Naive thymus-derived CD4-positive, alpha-beta T cell (primary cell): ENCODE results near the gene PLEKHA7. TPM values are rescaled to one million over a fixed set of nuclear protein-coding genes. Genes with fewer than 3 reads are reported as not detected.

ENCODE experiments used
- ATAC-seq: fragments of 150-1000 bp; cut with Tn5 transposase; 2 replicates; pipeline ENCODE4 v1.10.0; 2021; ENCODE audit warnings: mild to moderate bottlenecking, moderate library complexity
- CTCF ChIA-PET: fragments of 350-600 bp; sonication (Branson Sonifier 250); formaldehyde crosslinking; loops from one replicate; lab custom pipeline; 2021; ENCODE audit warnings: antibody characterized with exemption; lab: Charles Lee
- POLR2A ChIA-PET: fragments of 350-600 bp; sonication (Branson Sonifier 250); formaldehyde crosslinking; loops from one replicate; lab custom pipeline; 2021; ENCODE audit warnings: antibody characterized with exemption, inconsistent platforms; lab: Charles Lee
- DNase-seq, 9 donors: peaks; one replicate each; pipeline versions ENCODE4 v3.0.0 to v3.0.0-alpha.2; 2020 to 2022; ENCODE audit warnings: mixed read lengths in 1 of 9
- H3K27ac ChIP-seq: one replicate; pipeline ENCODE4 v1.7.0; 2013; ENCODE audit warnings: mild to moderate bottlenecking, low read depth, low read length, moderate library complexity
- H3K27me3 ChIP-seq, 2 donors: one replicate each; pipeline ENCODE4 v1.7.0; 2013; ENCODE audit warnings: low read length in 2 of 2, mild to moderate bottlenecking in 2 of 2, moderate library complexity in 2 of 2; ENCODE audit not compliant: control insufficient read depth in 2 of 2, insufficient read depth in 2 of 2
- H3K36me3 ChIP-seq, 3 experiments: 1 replicate in 2 of 3; 2 replicates in 1 of 3; pipeline ENCODE4 v1.7.0; 2013; ENCODE audit warnings: low read length in 3 of 3, mild to moderate bottlenecking in 3 of 3, moderate library complexity in 1 of 3; ENCODE audit not compliant: insufficient read depth in 3 of 3, control insufficient read depth in 2 of 3
- H3K4me1 ChIP-seq, 2 donors: one replicate each; pipeline ENCODE4 v1.7.0; 2013; ENCODE audit warnings: low read length in 2 of 2, mild to moderate bottlenecking in 2 of 2, moderate library complexity in 1 of 2; ENCODE audit not compliant: control insufficient read depth in 2 of 2, insufficient read depth in 2 of 2
- H3K4me3 ChIP-seq: 2 replicates; pipeline ENCODE4 v1.7.0; 2013; ENCODE audit warnings: mild to moderate bottlenecking, low read length
- H3K9me3 ChIP-seq, 3 experiments: 1 replicate in 2 of 3; 2 replicates in 1 of 3; pipeline ENCODE4 v1.7.0; 2013; ENCODE audit warnings: low read length in 3 of 3; ENCODE audit not compliant: control insufficient read depth in 2 of 3
- H3K27ac Mint-ChIP-seq, 9 donors: one replicate each; pipeline ENCODE4 v1.8.0; 2020 to 2022; ENCODE audit warnings: mixed read lengths in 9 of 9, mild to moderate bottlenecking in 8 of 9, moderate library complexity in 5 of 9, inconsistent platforms in 2 of 9
- H3K27me3 Mint-ChIP-seq, 5 donors: one replicate each; pipeline ENCODE4 v1.8.0; 2021 to 2022; ENCODE audit warnings: mixed read lengths in 5 of 5, mild to moderate bottlenecking in 1 of 5
- H3K36me3 Mint-ChIP-seq, 5 donors: one replicate each; pipeline ENCODE4 v1.8.0; 2020 to 2022; ENCODE audit warnings: mixed read lengths in 5 of 5, mild to moderate bottlenecking in 3 of 5, inconsistent platforms in 1 of 5
- H3K4me1 Mint-ChIP-seq, 7 donors: one replicate each; pipeline ENCODE4 v1.8.0; 2020 to 2022; ENCODE audit warnings: mixed read lengths in 7 of 7, mild to moderate bottlenecking in 3 of 7, inconsistent platforms in 1 of 7
- H3K4me3 Mint-ChIP-seq, 10 donors: one replicate each; pipeline ENCODE4 v1.8.0; 2020 to 2022; ENCODE audit warnings: mild to moderate bottlenecking in 10 of 10, mixed read lengths in 10 of 10, moderate library complexity in 6 of 10, inconsistent platforms in 2 of 10
- H3K9me3 Mint-ChIP-seq, 11 donors: one replicate each; pipeline ENCODE4 v1.8.0; 2020 to 2022; ENCODE audit warnings: mixed read lengths in 11 of 11, mild to moderate bottlenecking in 4 of 11, inconsistent platforms in 1 of 11, moderate library complexity in 1 of 11
- intact Hi-C, 2 donors: fragments of 100-400 bp; cut with micrococcal nuclease; formaldehyde crosslinking; loops; one replicate each; pipeline ENCODE4 v1.15.1; 2023
- polyA plus RNA-seq, 2 donors: library from polyadenylated mRNA; unstranded; fragments of 300-500 nt; fragmentation: Illumina TruSeq; gene quantifications; one replicate each; pipeline ENCODE4 v1.2.3, GENCODE V29; 2021
- total RNA-seq, 6 experiments: library from RNA in 5 of 6; stranded (reverse) in 5 of 6; gene quantifications; 1 replicate in 5 of 6; 2 replicates in 1 of 6; pipeline ENCODE4 v1.2.3 and lab custom pipeline; 2021 to 2026

PLEKHA7 gene
- total and polyA plus RNA-seq, 7 experiments from 2014 or later = 0.84 to 4.8 (median 2.4) TPM

- no peak for ATAC-seq
- Mint-ChIP-seq H3K36me3 (peaks cover 0 to 5% (median 1%) of the 10 kb centered on the region in 5 donors), H3K4me3 (no peak overlapping the region), H3K27me3 (peaks cover 0 to 16% (median 6%) of the 10 kb centered on the region in 5 donors), H3K9me3 (peaks cover 0 to 6% (median 0%) of the 10 kb centered on the region in 11 donors), H3K4me1 (peaks cover 0 to 3% (median 0%) of the 10 kb centered on the region in 7 donors), H3K27ac (no peak overlapping the region)
- ChIA-PET POLR2A (no interaction called here), CTCF (no interaction called here)
- DNase-seq = no peak
- Histone ChIP-seq H3K27ac (no peak overlapping the region), H3K4me1 (no peaks in the 10 kb centered on the region), H3K9me3 (no peaks in the 10 kb centered on the region), H3K4me3 (no peak overlapping the region), H3K36me3 (no peaks in the 10 kb centered on the region), H3K27me3 (no peaks in the 10 kb centered on the region)
- intact Hi-C loops = no loop called here
These were observed 131.0 kb downstream of the PLEKHA7 start for GRCh38 chr11:16883174-16883573.

DNA sequence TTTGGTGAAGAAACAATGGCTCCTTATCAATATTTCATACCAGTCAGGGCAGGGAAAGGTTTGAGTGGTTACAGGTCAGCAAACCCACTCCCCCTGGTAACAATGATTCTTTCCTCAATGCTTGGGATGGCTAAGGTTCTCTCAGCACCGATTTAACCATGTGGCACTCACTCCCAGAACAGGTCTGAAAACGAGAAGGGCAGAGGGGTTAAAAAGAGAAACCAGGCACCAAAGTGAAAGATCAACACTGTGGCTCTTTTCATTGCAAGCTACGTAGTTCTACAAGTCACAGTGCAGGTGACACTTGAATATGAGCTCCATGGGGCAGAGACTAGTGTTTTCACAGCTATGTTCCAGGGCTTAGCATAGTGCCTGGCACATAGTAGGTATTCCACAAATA, 132.4 kb downstream of the PLEKHA7 start:
- Mint-ChIP-seq H3K27me3 (peaks cover 0 to 17% (median 6%) of the 10 kb centered on the region in 5 donors), H3K9me3 (peaks cover 0 to 3% (median 0%) of the 10 kb centered on the region in 11 donors), H3K4me3 (no peak overlapping the region), H3K27ac (no peak overlapping the region), H3K36me3 (peaks cover 0 to 2% (median 0%) of the 10 kb centered on the region in 5 donors), H3K4me1 (peaks cover 0 to 3% (median 0%) of the 10 kb centered on the region in 7 donors)
- ChIA-PET CTCF (interaction anchor here (1.0 kb wide), 1 partner anchor 11 kb away, joined by 3 read pairs; no protein-coding TSS in a partner anchor), POLR2A (no interaction called here)
- intact Hi-C loops = no loop called here
- no peak overlapping the region for H3K4me3 ChIP-seq
- no peaks in the 10 kb centered on the region for H3K4me1 ChIP-seq
- no peaks in the 10 kb centered on the region for H3K9me3 ChIP-seq
- DNase-seq (no peak), ATAC-seq (no peak)
- H3K27ac ChIP-seq = no peak overlapping the region
- H3K27me3 ChIP-seq = no peaks in the 10 kb centered on the region
- H3K36me3 ChIP-seq = no peaks in the 10 kb centered on the region

GRCh38 chr11:16881074-16881709, 133.0 kb downstream of the PLEKHA7 start:
- Mint-ChIP-seq H3K36me3 (no peaks in the 10 kb centered on the region), H3K4me3 (no peak overlapping the region), H3K27me3 (peaks cover 0 to 17% (median 6%) of the 10 kb centered on the region in 5 donors), H3K27ac (no peak overlapping the region), H3K4me1 (peaks cover 0 to 3% (median 0%) of the 10 kb centered on the region in 7 donors), H3K9me3 (peaks cover 0 to 1% (median 0%) of the 10 kb centered on the region in 11 donors)
- no peak for ATAC-seq
- Histone ChIP-seq H3K27ac (no peak overlapping the region), H3K36me3 (no peaks in the 10 kb centered on the region), H3K4me3 (no peak overlapping the region), H3K4me1 (no peaks in the 10 kb centered on the region), H3K9me3 (no peaks in the 10 kb centered on the region), H3K27me3 (no peaks in the 10 kb centered on the region)
- DNase-seq = no peak
- ChIA-PET POLR2A (no interaction called here), CTCF (no interaction called here)
- intact Hi-C loops = no loop called here

- CTCF ChIA-PET = no interaction called here
- DNase-seq (no peak), ATAC-seq (no peak)
- intact Hi-C loops = no loop called here
- Histone ChIP-seq H3K4me1 (no peaks in the 10 kb centered on the region), H3K4me3 (no peak overlapping the region), H3K27me3 (no peaks in the 10 kb centered on the region), H3K27ac (no peak overlapping the region), H3K9me3 (no peaks in the 10 kb centered on the region), H3K36me3 (no peaks in the 10 kb centered on the region)
- POLR2A ChIA-PET = no interaction called here
- H3K4me3 Mint-ChIP-seq = no peak overlapping the region
- no peaks in the 10 kb centered on the region for H3K36me3 Mint-ChIP-seq
- peaks cover 0 to 1% (median 0%) of the 10 kb centered on the region in 11 donors for H3K9me3 Mint-ChIP-seq
- no peak overlapping the region for H3K27ac Mint-ChIP-seq
- H3K27me3 Mint-ChIP-seq = peaks cover 0 to 17% (median 6%) of the 10 kb centered on the region in 5 donors
- H3K4me1 Mint-ChIP-seq = peaks cover 0 to 3% (median 0%) of the 10 kb centered on the region in 7 donors
These were observed 133.9 kb downstream of the PLEKHA7 start for GRCh38 chr11:16880184-16880801.

DNA sequence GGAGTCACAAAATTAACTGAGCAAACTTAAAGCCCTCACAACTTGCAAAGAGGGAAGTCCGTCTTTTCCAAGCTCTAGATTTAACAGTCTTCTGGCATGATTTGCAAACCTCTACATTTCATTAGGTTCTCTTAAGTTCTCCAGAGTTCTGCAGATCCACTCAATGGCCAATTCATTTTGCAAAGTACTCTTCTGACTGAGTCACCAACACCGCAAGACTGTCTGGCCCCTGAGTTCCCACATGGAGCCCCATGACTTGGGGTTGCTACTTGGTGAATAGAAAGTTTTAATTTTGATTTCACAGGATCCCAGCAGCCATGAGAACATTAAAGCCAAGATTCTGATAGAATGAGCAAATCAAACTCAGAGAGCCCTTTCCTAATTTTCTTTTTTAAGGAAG, 134.5 kb downstream of the PLEKHA7 start:
- peaks cover 0 to 17% (median 6%) of the 10 kb centered on the region in 5 donors for H3K27me3 Mint-ChIP-seq
- H3K36me3 ChIP-seq = no peaks in the 10 kb centered on the region
- intact Hi-C loops = no loop called here
- H3K27me3 ChIP-seq = no peaks in the 10 kb centered on the region
- peaks cover 0 to 3% (median 0%) of the 10 kb centered on the region in 7 donors for H3K4me1 Mint-ChIP-seq
- H3K4me3 Mint-ChIP-seq = no peak overlapping the region
- H3K27ac Mint-ChIP-seq = no peak overlapping the region
- no peak overlapping the region for H3K4me3 ChIP-seq
- CTCF ChIA-PET = no interaction called here
- H3K9me3 ChIP-seq = no peaks in the 10 kb centered on the region
- ATAC-seq = no peak
- no peaks in the 10 kb centered on the region for H3K4me1 ChIP-seq
- POLR2A ChIA-PET = no interaction called here
- DNase-seq = no peak
- no peak overlapping the region for H3K27ac ChIP-seq
- H3K36me3 Mint-ChIP-seq = no peaks in the 10 kb centered on the region
- peaks cover 0 to 1% (median 0%) of the 10 kb centered on the region in 11 donors for H3K9me3 Mint-ChIP-seq

DNA sequence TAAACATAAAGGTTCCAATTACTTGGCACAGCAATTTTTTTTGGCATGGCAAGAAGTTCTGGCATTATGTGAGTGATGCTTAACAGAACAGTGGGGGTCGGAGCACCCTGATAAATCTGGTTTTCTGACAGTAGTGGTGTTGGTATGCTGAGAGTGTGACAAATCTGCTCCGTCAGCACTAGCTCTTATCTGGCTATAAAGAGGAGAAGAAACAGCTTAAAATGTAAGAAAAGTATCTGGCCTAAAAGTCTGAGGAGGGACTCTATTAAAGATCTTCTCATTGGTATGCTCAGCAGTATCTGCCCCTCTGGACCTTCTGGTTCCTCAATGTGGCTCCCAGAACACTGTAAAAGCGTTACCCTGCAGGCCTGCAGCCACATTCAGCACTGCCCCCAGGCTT, 137.4 kb downstream of the PLEKHA7 start:
- peaks cover 0 to 12% (median 3%) of the 10 kb centered on the region in 5 donors for H3K27me3 Mint-ChIP-seq
- no peak overlapping the region for H3K27ac ChIP-seq
- ChIA-PET POLR2A (no interaction called here), CTCF (interaction anchor here (0.7 kb wide), 1 partner anchor 8 kb away, joined by 3 read pairs; no protein-coding TSS in a partner anchor)
- H3K9me3 Mint-ChIP-seq = peaks cover 0 to 1% (median 0%) of the 10 kb centered on the region in 11 donors
- H3K27ac Mint-ChIP-seq = no peak overlapping the region
- no peaks in the 10 kb centered on the region for H3K36me3 ChIP-seq
- ATAC-seq (no peak), DNase-seq (no peak)
- no peaks in the 10 kb centered on the region for H3K4me1 Mint-ChIP-seq
- H3K4me1 ChIP-seq = no peaks in the 10 kb centered on the region
- H3K9me3 ChIP-seq = no peaks in the 10 kb centered on the region
- no peaks in the 10 kb centered on the region for H3K36me3 Mint-ChIP-seq
- H3K4me3 Mint-ChIP-seq = no peak overlapping the region
- H3K4me3 ChIP-seq = no peak overlapping the region
- H3K27me3 ChIP-seq = no peaks in the 10 kb centered on the region
- intact Hi-C loops = no loop called here
